DMS79 (cell line): Measurements from ENCODE around the gene ATP1A2.

Source experiments
- DNase-seq: peaks from one replicate; lab custom pipeline; 2025; lab: John Stamatoyannopoulos, UW

Gene ATP1A2

GRCh38 chr1:160115545-160116282 lies at the start of gene ATP1A2:
ATP1A2 (plus strand) TSS chr1:160115759; CDS start chr1:160115862, 103 bp downstream.
- DNase-seq: no peak

GRCh38 chr1:160066829-160067745 lies 48.5 kb upstream of the ATP1A2 start:
- DNase-seq: no peak

GRCh38 chr1:160068225-160068624 lies 47.3 kb upstream of the ATP1A2 start:
- DNase-seq: no peak

GRCh38 chr1:160069460-160070231 lies 45.9 kb upstream of the ATP1A2 start, which contains the start of gene KCNJ10:
KCNJ10 (minus strand) TSS chr1:160070160; CDS start chr1:160042532, 27,628 bp downstream.
- DNase-seq: no peak

- DNase-seq: peak; percentile 51
Measured at GRCh38 chr1:160070243-160071163, 45.1 kb upstream of the ATP1A2 start.

GRCh38 chr1:160071289-160071688 lies 44.3 kb upstream of the ATP1A2 start:
- DNase-seq: no peak

GRCh38 chr1:160074865-160075264 lies 40.7 kb upstream of the ATP1A2 start:
- DNase-seq: no peak

- DNase-seq: no peak
Measured at GRCh38 chr1:160075836-160076235, 39.7 kb upstream of the ATP1A2 start.

GRCh38 chr1:160076295-160076694 lies 39.3 kb upstream of the ATP1A2 start:
- DNase-seq: no peak

GRCh38 chr1:160077486-160077885 lies 38.1 kb upstream of the ATP1A2 start:
- DNase-seq: no peak

GRCh38 chr1:160078512-160079195 lies 36.9 kb upstream of the ATP1A2 start:
- DNase-seq: no peak

- DNase-seq: no peak
Measured at GRCh38 chr1:160079448-160079847, 36.1 kb upstream of the ATP1A2 start.

GRCh38 chr1:160080381-160081100 lies 35.0 kb upstream of the ATP1A2 start:
- no peak for DNase-seq

- DNase-seq: no peak
Measured at GRCh38 chr1:160081261-160081936, 34.2 kb upstream of the ATP1A2 start, which contains the start of gene KCNJ9. KCNJ9 (plus strand) TSS chr1:160081538; CDS start chr1:160084031, 2,493 bp downstream.

- no peak for DNase-seq
Measured at GRCh38 chr1:160082487-160082886, 33.1 kb upstream of the ATP1A2 start.

- no peak for DNase-seq
Measured at GRCh38 chr1:160082926-160083325, 32.6 kb upstream of the ATP1A2 start.

GRCh38 chr1:160083968-160084770 lies 31.4 kb upstream of the ATP1A2 start:
- peak; percentile 66 for DNase-seq

- DNase-seq: no peak
Measured at GRCh38 chr1:160084771-160085321, 30.7 kb upstream of the ATP1A2 start.
